HCT116 (cell line): ENCODE data around the gene CHADL.

ENCODE experiments used
- CBX3 ChIP-seq: IDR thresholded peaks from 2 replicates; pipeline ENCODE4 v1.6.1; 2012; ENCODE audit warnings: low read depth
- CEBPB ChIP-seq: IDR thresholded peaks from 2 replicates; pipeline ENCODE4 v1.6.1; 2012; ENCODE audit warnings: low read depth
- CTCF ChIP-seq, 3 experiments: fragments of 200-600 bp in 1 of 3; sonication (generic) in 1 of 3; IDR thresholded peaks in 2 of 3; conservative IDR thresholded peaks in 1 of 3; 2 replicates each; pipeline ENCODE4 v1.5.1; 2012 to 2017; ENCODE audit warnings: low read depth in 2 of 3, low read length in 2 of 3, antibody characterized with exemption in 1 of 3, borderline replicate concordance in 1 of 3, control low read depth in 1 of 3, mild to moderate bottlenecking in 1 of 3, mixed read lengths in 1 of 3, mixed run types in 1 of 3, moderate library complexity in 1 of 3; ENCODE audit not compliant: insufficient read depth in 1 of 3
- EZH2phosphoT487 ChIP-seq: fragments of 200-600 bp; IDR thresholded peaks from 2 replicates; pipeline ENCODE4 v1.6.1; 2018; ENCODE audit warnings: antibody characterized with exemption, borderline replicate concordance
- FOSL1 ChIP-seq: IDR thresholded peaks from 2 replicates; pipeline ENCODE4 v1.6.1; 2012; ENCODE audit warnings: low read depth
- MAX ChIP-seq: IDR thresholded peaks from 2 replicates; pipeline ENCODE4 v1.6.1; 2012
- POLR2A ChIP-seq: IDR thresholded peaks from 2 replicates; pipeline ENCODE4 v1.7.0; 2011; ENCODE audit warnings: borderline replicate concordance; ENCODE audit not compliant: insufficient read depth, insufficient read length; ENCODE audit errors: extremely low read depth
- POLR2AphosphoS5 ChIP-seq: IDR thresholded peaks from 2 replicates; pipeline ENCODE4 v1.6.1; 2011; ENCODE audit warnings: mild to moderate bottlenecking, low read depth, low read length, moderate library complexity
- RAD21 ChIP-seq: IDR thresholded peaks from 2 replicates; pipeline ENCODE4 v1.6.1; 2012; ENCODE audit warnings: low read depth, mild to moderate bottlenecking
- SIN3A ChIP-seq: IDR thresholded peaks from 2 replicates; pipeline ENCODE4 v1.6.1; 2012; ENCODE audit warnings: low read depth
- SP1 ChIP-seq: IDR thresholded peaks from 2 replicates; pipeline ENCODE4 v1.6.1; 2012; ENCODE audit warnings: low read depth

- TF ChIP-seq CTCF (IDR thresholded peaks at IDR 0.05 in 2 of 3, conservative IDR thresholded peaks at IDR 0.05 in 1 of 3; ENCODE audit: borderline replicate concordance in 1 of 3, insufficient read depth in 1 of 3, low read depth in 2 of 3, low read length in 2 of 3) (no peak), POLR2AphosphoS5 (no peak), RAD21 (no peak), POLR2A (no peak), SIN3A (no peak), SP1 (no peak), EZH2phosphoT487 (no peak), MAX (no peak), FOSL1 (no peak), CBX3 (no peak), CEBPB (no peak)
Observed at GRCh38 chr22:41257696-41258095, 17.0 kb upstream of the CHADL start.
